ENCODE results near the gene SMARCA1. TPM values are rescaled to one million over a fixed set of nuclear protein-coding genes. Genes with fewer than 3 reads are reported as not detected.

SMARCA1 gene
- total RNA-seq, 1 experiment from 2014 or later, result 88.5 TPM

DNA sequence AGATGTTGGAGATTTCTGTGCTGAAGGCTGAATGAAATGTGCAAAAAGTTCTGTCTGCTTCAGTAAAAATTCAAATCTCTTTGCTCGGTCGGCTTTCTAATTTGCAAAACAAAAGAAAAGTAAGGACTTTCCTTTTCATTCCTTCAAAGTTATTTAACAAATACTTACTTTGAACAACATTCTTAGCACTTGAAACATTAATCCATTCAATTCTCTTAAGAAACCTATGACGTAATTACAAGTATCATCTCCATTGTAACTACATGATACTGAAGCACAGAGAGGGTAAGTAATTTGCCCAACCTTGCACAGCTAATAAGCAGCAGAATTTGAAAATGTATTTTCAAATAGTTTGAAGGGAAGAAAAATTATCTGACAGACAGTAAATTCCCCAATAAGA is 6.9 kb downstream of the SMARCA1 start:
- TF ChIP-seq, protein P1, sequence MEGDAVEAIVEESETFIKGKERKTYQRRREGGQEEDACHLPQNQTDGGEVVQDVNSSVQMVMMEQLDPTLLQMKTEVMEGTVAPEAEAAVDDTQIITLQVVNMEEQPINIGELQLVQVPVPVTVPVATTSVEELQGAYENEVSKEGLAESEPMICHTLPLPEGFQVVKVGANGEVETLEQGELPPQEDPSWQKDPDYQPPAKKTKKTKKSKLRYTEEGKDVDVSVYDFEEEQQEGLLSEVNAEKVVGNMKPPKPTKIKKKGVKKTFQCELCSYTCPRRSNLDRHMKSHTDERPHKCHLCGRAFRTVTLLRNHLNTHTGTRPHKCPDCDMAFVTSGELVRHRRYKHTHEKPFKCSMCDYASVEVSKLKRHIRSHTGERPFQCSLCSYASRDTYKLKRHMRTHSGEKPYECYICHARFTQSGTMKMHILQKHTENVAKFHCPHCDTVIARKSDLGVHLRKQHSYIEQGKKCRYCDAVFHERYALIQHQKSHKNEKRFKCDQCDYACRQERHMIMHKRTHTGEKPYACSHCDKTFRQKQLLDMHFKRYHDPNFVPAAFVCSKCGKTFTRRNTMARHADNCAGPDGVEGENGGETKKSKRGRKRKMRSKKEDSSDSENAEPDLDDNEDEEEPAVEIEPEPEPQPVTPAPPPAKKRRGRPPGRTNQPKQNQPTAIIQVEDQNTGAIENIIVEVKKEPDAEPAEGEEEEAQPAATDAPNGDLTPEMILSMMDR (conservative IDR thresholded peaks at IDR 0.05), result no peak
- no peak for TF ChIP-seq EZH2 (IDR thresholded peaks at IDR 0.05; ENCODE audit: low read depth)
- POLR2A ChIA-PET (ENCODE audit: unreplicated experiment), result no interaction called here
- Histone ChIP-seq H3F3A (ENCODE audit: insufficient read depth, low read depth) (no peaks in the 10 kb centered on the region; the same call in 1 of the 2 replicates), H3K27me3 (ENCODE audit: insufficient read depth, low read depth) (no peaks in the 10 kb centered on the region), H3K9me2 (ENCODE audit: insufficient read depth) (no peaks in the 10 kb centered on the region), H3K36me3 (ENCODE audit: low read depth) (peaks cover 6% of the 10 kb centered on the region; the same call in 1 of the 2 replicates), H3K27ac (no peak overlapping the region), H3K79me2 (ENCODE audit: low read depth) (peaks cover 37% of the 10 kb centered on the region), H4K20me1 (ENCODE audit: insufficient read depth) (peaks cover 1% of the 10 kb centered on the region), H3K4me3 (no peak overlapping the region), H3K9me3 (ENCODE audit: insufficient read depth, low read depth) (no peaks in the 10 kb centered on the region; the same call in 1 of the 2 replicates), H2AFZ (no peak overlapping the region), H3K4me2 (no peak overlapping the region), H3K4me1 (replicated peaks; ENCODE audit: insufficient read depth) (peaks cover 5% of the 10 kb centered on the region)
- DNase-seq, result no peak
- CTCF ChIA-PET, result no interaction called here
- intact Hi-C loops (cut with micrococcal nuclease; ENCODE audit: unreplicated experiment), result loop anchor here (10.0 kb wide), 1 partner anchor 52 kb away; no protein-coding TSS in a partner anchor
- BruUV-seq (replicated peaks), result no TSS peak

DNA sequence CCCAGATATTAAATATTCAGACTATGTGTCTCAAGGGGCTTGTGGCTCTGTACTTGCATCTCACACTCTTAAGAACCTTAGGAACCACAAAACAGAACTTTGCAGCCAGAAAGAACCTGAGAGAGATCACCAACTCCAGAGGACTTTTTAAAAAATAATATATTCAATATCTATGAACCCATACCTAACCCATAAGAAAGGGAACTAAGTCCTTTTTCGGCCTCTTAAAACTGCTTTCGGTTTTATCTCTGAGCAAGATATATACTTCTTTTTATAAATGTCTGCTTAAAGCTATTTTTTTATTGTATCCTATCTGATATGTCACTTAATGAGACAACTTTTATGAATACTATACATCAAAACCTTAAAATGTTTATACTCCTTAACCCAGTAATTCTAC is 10.9 kb downstream of the SMARCA1 start:
- intact Hi-C loops (cut with micrococcal nuclease; ENCODE audit: unreplicated experiment), result loop anchor here (10.0 kb wide), 1 partner anchor 48 kb away; no protein-coding TSS in a partner anchor
- Histone ChIP-seq H3K27ac (no peak overlapping the region), H3F3A (ENCODE audit: insufficient read depth, low read depth) (no peaks in the 10 kb centered on the region; the same call in 1 of the 2 replicates), H3K36me3 (ENCODE audit: low read depth) (peaks cover 12% of the 10 kb centered on the region), H3K27me3 (ENCODE audit: insufficient read depth, low read depth) (no peaks in the 10 kb centered on the region), H3K4me2 (no peak overlapping the region), H3K4me1 (replicated peaks; ENCODE audit: insufficient read depth) (no peaks in the 10 kb centered on the region), H3K9me3 (ENCODE audit: insufficient read depth, low read depth) (no peaks in the 10 kb centered on the region), H3K79me2 (ENCODE audit: low read depth) (no peaks in the 10 kb centered on the region), H2AFZ (no peak overlapping the region), H3K4me3 (no peak overlapping the region), H4K20me1 (ENCODE audit: insufficient read depth) (no peaks in the 10 kb centered on the region), H3K9me2 (ENCODE audit: insufficient read depth) (no peaks in the 10 kb centered on the region)
- BruUV-seq (replicated peaks), result no TSS peak
- CTCF ChIA-PET, result no interaction called here
- TF ChIP-seq EZH2 (IDR thresholded peaks at IDR 0.05; ENCODE audit: low read depth), result no peak
- TF ChIP-seq, protein P1 (conservative IDR thresholded peaks at IDR 0.05), result no peak
- POLR2A ChIA-PET (ENCODE audit: unreplicated experiment), result no interaction called here
- DNase-seq, result no peak

DNA sequence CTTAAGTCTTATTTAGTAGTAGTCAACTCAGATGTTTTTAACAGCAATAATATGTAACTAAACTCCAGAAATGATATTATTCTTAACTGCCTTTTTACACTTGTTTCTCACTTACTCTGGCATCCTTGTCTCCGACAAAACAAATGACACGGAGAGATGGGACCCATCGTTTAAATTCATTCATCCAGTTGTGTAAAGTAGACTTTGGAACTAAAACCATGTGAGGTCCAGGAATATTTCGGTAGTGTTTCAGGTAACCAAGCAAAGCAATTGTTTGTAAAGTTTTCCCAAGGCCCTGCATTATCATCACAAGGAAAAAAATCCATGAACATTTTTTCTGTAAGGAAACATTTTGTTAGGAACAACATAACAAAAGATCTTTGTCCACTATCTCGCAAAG is 11.6 kb downstream of the SMARCA1 start:
- no TSS peak for BruUV-seq (replicated peaks)
- no peak for DNase-seq
- POLR2A ChIA-PET (ENCODE audit: unreplicated experiment), result no interaction called here
- no peaks in the 10 kb centered on the region for H3K9me3 ChIP-seq (ENCODE audit: insufficient read depth, low read depth)
- CTCF ChIA-PET, result no interaction called here
- H3K79me2 ChIP-seq (ENCODE audit: low read depth), result no peaks in the 10 kb centered on the region
- no peaks in the 10 kb centered on the region for H3K4me1 ChIP-seq (replicated peaks; ENCODE audit: insufficient read depth)
- H3K4me2 ChIP-seq, result no peak overlapping the region
- H3K27me3 ChIP-seq (ENCODE audit: insufficient read depth, low read depth), result no peaks in the 10 kb centered on the region
- no peak overlapping the region for H2AFZ ChIP-seq
- H3F3A ChIP-seq (ENCODE audit: insufficient read depth, low read depth), result no peaks in the 10 kb centered on the region; the same call in 1 of the 2 replicates
- no peak overlapping the region for H3K4me3 ChIP-seq
- no peak overlapping the region for H3K27ac ChIP-seq
- intact Hi-C loops (cut with micrococcal nuclease; ENCODE audit: unreplicated experiment), result loop anchor here (10.0 kb wide), 1 partner anchor 47 kb away; no protein-coding TSS in a partner anchor
- peaks cover 12% of the 10 kb centered on the region for H3K36me3 ChIP-seq (ENCODE audit: low read depth)
- TF ChIP-seq EZH2 (IDR thresholded peaks at IDR 0.05; ENCODE audit: low read depth), result no peak
- TF ChIP-seq, protein P1 (conservative IDR thresholded peaks at IDR 0.05), result no peak
- no peaks in the 10 kb centered on the region for H3K9me2 ChIP-seq (ENCODE audit: insufficient read depth)
- H4K20me1 ChIP-seq (ENCODE audit: insufficient read depth), result no peaks in the 10 kb centered on the region
